Mesenchymal stem cell (in vitro differentiated cells and primary cell): ENCODE data around the gene MERTK.
A peak's percentile ranks its signal among the peaks of the same experiment; 100 is the strongest.

Source experiments
- DNase-seq: peaks from one replicate; pipeline ENCODE4 v3.0.0-alpha.2; 2013
- H2AFZ ChIP-seq: one replicate; pipeline ENCODE4 v1.6.1; 2013; ENCODE audit warnings: low read depth, mild to moderate bottlenecking, control low read depth, inconsistent platforms, low read length, moderate library complexity
- H2AK5ac ChIP-seq: 2 replicates; pipeline ENCODE4 v1.6.1; 2013; ENCODE audit warnings: low read length, moderate library complexity, mild to moderate bottlenecking, inconsistent platforms; ENCODE audit not compliant: severe bottlenecking
- H2BK120ac ChIP-seq: one replicate; pipeline ENCODE4 v1.6.1; 2013; ENCODE audit warnings: low read depth, mild to moderate bottlenecking, inconsistent platforms, low read length, moderate library complexity
- H2BK12ac ChIP-seq, 2 experiments: one replicate each; pipeline ENCODE4 v1.6.1; 2013; ENCODE audit warnings: inconsistent platforms in 2 of 2, low read length in 2 of 2, mild to moderate bottlenecking in 2 of 2, moderate library complexity in 2 of 2, control low read depth in 1 of 2
- H2BK15ac ChIP-seq: one replicate; pipeline ENCODE4 v1.6.1; 2013; ENCODE audit warnings: mild to moderate bottlenecking, low read depth, inconsistent platforms; ENCODE audit not compliant: poor library complexity, severe bottlenecking
- H2BK5ac ChIP-seq: 2 replicates; pipeline ENCODE4 v1.6.1; 2013; ENCODE audit warnings: low read depth, mild to moderate bottlenecking, low read length, control low read depth, inconsistent platforms; ENCODE audit not compliant: poor library complexity, severe bottlenecking
- H3K14ac ChIP-seq, 2 experiments: one replicate each; pipeline ENCODE4 v1.6.1; 2013; ENCODE audit warnings: inconsistent platforms in 2 of 2, low read length in 2 of 2, control low read depth in 1 of 2, mild to moderate bottlenecking in 1 of 2, moderate library complexity in 1 of 2
- H3K18ac ChIP-seq, 2 experiments: one replicate each; pipeline ENCODE4 v1.6.1; 2013; ENCODE audit warnings: inconsistent platforms in 2 of 2, low read length in 2 of 2, control low read depth in 1 of 2, low read depth in 1 of 2, mild to moderate bottlenecking in 1 of 2
- H3K23ac ChIP-seq, 2 experiments: one replicate each; pipeline ENCODE4 v1.6.1; 2013; ENCODE audit warnings: inconsistent platforms in 2 of 2, low read length in 2 of 2, mild to moderate bottlenecking in 2 of 2, moderate library complexity in 2 of 2, control low read depth in 1 of 2
- H3K27ac ChIP-seq: 2 replicates; pipeline ENCODE4 v1.5.1; 2013; ENCODE audit warnings: mild to moderate bottlenecking, moderate library complexity, low read length, control low read depth, inconsistent platforms; ENCODE audit not compliant: poor library complexity, severe bottlenecking
- H3K27me3 ChIP-seq, 2 experiments: 2 replicates each; pipeline versions ENCODE4 v1.6.1 to v1.7.0; 2013; ENCODE audit warnings: low read length in 2 of 2, mild to moderate bottlenecking in 2 of 2, moderate library complexity in 2 of 2, control low read depth in 1 of 2, inconsistent platforms in 1 of 2; ENCODE audit not compliant: control insufficient read depth in 1 of 2, insufficient read depth in 1 of 2
- H3K36me3 ChIP-seq, 2 experiments: 2 replicates each; pipeline versions ENCODE4 v1.6.1 to v1.7.0; 2013; ENCODE audit warnings: low read length in 2 of 2, control low read depth in 1 of 2, inconsistent platforms in 1 of 2, low read depth in 1 of 2, mild to moderate bottlenecking in 1 of 2; ENCODE audit not compliant: insufficient read depth in 2 of 2, control insufficient read depth in 1 of 2
- H3K4ac ChIP-seq, 2 experiments: one replicate each; pipeline ENCODE4 v1.6.1; 2013; ENCODE audit warnings: inconsistent platforms in 2 of 2, low read length in 2 of 2, mild to moderate bottlenecking in 2 of 2, moderate library complexity in 2 of 2, control low read depth in 1 of 2, low read depth in 1 of 2
- H3K4me1 ChIP-seq: 2 replicates; pipeline ENCODE4 v1.6.1; 2013; ENCODE audit warnings: low read depth, low read length, control low read depth; ENCODE audit not compliant: control insufficient read depth, insufficient read depth
- H3K4me2 ChIP-seq: 2 replicates; pipeline ENCODE4 v1.6.1; 2013; ENCODE audit warnings: low read length, mild to moderate bottlenecking, inconsistent platforms; ENCODE audit not compliant: poor library complexity, severe bottlenecking
- H3K4me3 ChIP-seq, 2 experiments: 2 replicates each; pipeline versions ENCODE4 v1.5.1 to v1.7.0; 2013; ENCODE audit warnings: low read length in 2 of 2, mild to moderate bottlenecking in 2 of 2, control low read depth in 1 of 2, low read depth in 1 of 2; ENCODE audit not compliant: insufficient read depth in 1 of 2
- H3K79me1 ChIP-seq: replicated peaks from 2 replicates; pipeline ENCODE4 v1.6.1; 2013; ENCODE audit warnings: mild to moderate bottlenecking, control low read depth, low read length, inconsistent platforms; ENCODE audit not compliant: poor library complexity, severe bottlenecking
- H3K9ac ChIP-seq: 2 replicates; pipeline ENCODE4 v1.7.0; 2013; ENCODE audit warnings: mild to moderate bottlenecking, low read length, moderate library complexity
- H3K9me3 ChIP-seq: 2 replicates; pipeline ENCODE4 v1.7.0; 2013; ENCODE audit warnings: mild to moderate bottlenecking, low read length; ENCODE audit not compliant: control insufficient read depth
- H4K8ac ChIP-seq: one replicate; pipeline ENCODE4 v1.6.1; 2013; ENCODE audit warnings: inconsistent platforms, mild to moderate bottlenecking, low read length, moderate library complexity
- H4K91ac ChIP-seq: one replicate; pipeline ENCODE4 v1.6.1; 2013; ENCODE audit warnings: mild to moderate bottlenecking, low read length, inconsistent platforms
- WGBS: methylation state at CpG from one replicate; pipeline ENCODE4 v1.1.7; 2013; ENCODE audit warnings: mixed read lengths; 5-methylcytosine and 5-hydroxymethylcytosine counted together

Gene MERTK

GRCh38 chr2:112048236-112048592 lies 149.8 kb downstream of the MERTK start:
- H3K4me3 ChIP-seq: no peak overlapping the region
- no peak overlapping the region for H2BK12ac ChIP-seq
- H3K4me1 ChIP-seq: peaks cover 2% of the 10 kb centered on the region
- no peak overlapping the region for H3K9ac ChIP-seq
- 54% methylated on average over 4 of the region's 4 CpGs for WGBS
- H3K18ac ChIP-seq: no peak overlapping the region
- no peak overlapping the region for H2AFZ ChIP-seq
- no peak overlapping the region for H2AK5ac ChIP-seq
- H4K8ac ChIP-seq: no peak overlapping the region
- H3K4ac ChIP-seq: no peak overlapping the region
- peaks cover 0 to 3% of the 10 kb centered on the region in 2 experiments for H3K27me3 ChIP-seq
- H3K36me3 ChIP-seq: no peaks in the 10 kb centered on the region
- H3K79me1 ChIP-seq: peaks cover 5% of the 10 kb centered on the region
- no peak overlapping the region for H2BK120ac ChIP-seq
- no peak for DNase-seq
- H2BK5ac ChIP-seq: no peak overlapping the region
- no peak overlapping the region for H2BK15ac ChIP-seq
- H4K91ac ChIP-seq: no peak overlapping the region
- H3K23ac ChIP-seq: no peak overlapping the region
- no peak overlapping the region for H3K27ac ChIP-seq
- H3K4me2 ChIP-seq: no peak overlapping the region
- H3K9me3 ChIP-seq: peaks cover 16% of the 10 kb centered on the region
- H3K14ac ChIP-seq: no peak overlapping the region

- Histone ChIP-seq H3K18ac (no peak overlapping the region), H3K4me2 (no peak overlapping the region), H4K8ac (no peak overlapping the region), H2AK5ac (no peak overlapping the region), H3K9me3 (peaks cover 16% of the 10 kb centered on the region), H3K14ac (no peak overlapping the region), H2BK120ac (no peak overlapping the region), H3K27ac (no peak overlapping the region), H3K23ac (no peak overlapping the region), H4K91ac (no peak overlapping the region), H3K4ac (no peak overlapping the region), H3K4me3 (no peak overlapping the region), H2BK12ac (no peak overlapping the region), H2BK5ac (no peak overlapping the region), H3K9ac (no peak overlapping the region), H3K36me3 (no peaks in the 10 kb centered on the region), H2BK15ac (no peak overlapping the region), H3K27me3 (peaks cover 0 to 3% of the 10 kb centered on the region in 2 experiments), H2AFZ (no peak overlapping the region), H3K4me1 (peaks cover 2% of the 10 kb centered on the region), H3K79me1 (peaks cover 6% of the 10 kb centered on the region)
- WGBS: no CpG with 5 or more reads among the region's 3 CpGs
- DNase-seq: peak; percentile 72
These were observed 150.5 kb downstream of the MERTK start for GRCh38 chr2:112048887-112049286.

GRCh38 chr2:112050316-112050715 lies 151.9 kb downstream of the MERTK start:
- Histone ChIP-seq H3K4me3 (no peak overlapping the region), H2BK15ac (no peak overlapping the region), H4K8ac (no peak overlapping the region), H3K18ac (no peak overlapping the region), H3K4me1 (peaks cover 2% of the 10 kb centered on the region), H3K9me3 (peaks cover 7% of the 10 kb centered on the region), H3K27me3 (peaks cover 0 to 3% of the 10 kb centered on the region in 2 experiments), H3K14ac (no peak overlapping the region), H2BK120ac (no peak overlapping the region), H2AK5ac (no peak overlapping the region), H3K4ac (no peak overlapping the region), H3K79me1 (peaks cover 6% of the 10 kb centered on the region), H3K27ac (no peak overlapping the region), H2BK5ac (no peak overlapping the region), H2AFZ (no peak overlapping the region), H3K9ac (no peak overlapping the region), H3K36me3 (no peaks in the 10 kb centered on the region), H3K4me2 (no peak overlapping the region), H2BK12ac (no peak overlapping the region), H4K91ac (no peak overlapping the region), H3K23ac (no peak overlapping the region)
- no peak for DNase-seq
- WGBS: 89% methylated on average over 1 of the region's 1 CpG

- 2% methylated on average over 57 of the region's 62 CpGs for WGBS
- Histone ChIP-seq H2AK5ac (no peak overlapping the region), H3K9ac (peak overlapping the region; percentile 70), H3K4ac (peak overlapping the region in 1 of 2 experiments; percentile 22), H2AFZ (no peak overlapping the region), H3K4me1 (peaks cover 5% of the 10 kb centered on the region), H4K8ac (peak overlapping the region; percentile 89), H3K4me2 (peak overlapping the region; percentile 57), H3K36me3 (no peaks in the 10 kb centered on the region), H2BK12ac (peak overlapping the region in 1 of 2 experiments; percentile 79), H3K79me1 (peaks cover 15% of the 10 kb centered on the region), H4K91ac (peak overlapping the region; percentile 97), H2BK5ac (peak overlapping the region; percentile 77), H3K18ac (peak overlapping the region; percentile 95 to 96), H2BK120ac (peak overlapping the region; percentile 56), H3K4me3 (peak overlapping the region; percentile 74), H3K27me3 (no peaks in the 10 kb centered on the region), H3K9me3 (no peaks in the 10 kb centered on the region), H2BK15ac (peak overlapping the region; percentile 90), H3K23ac (peak overlapping the region in 1 of 2 experiments; percentile 46), H3K14ac (peak overlapping the region in 1 of 2 experiments; percentile 94), H3K27ac (peak overlapping the region; percentile 98)
- DNase-seq: peak; percentile 98
These were observed 155.8 kb downstream of the MERTK start for GRCh38 chr2:112053917-112054846.
